HT1080 (cell line): ENCODE data around the gene PHACTR2. TPM values are rescaled to one million over a fixed set of nuclear protein-coding genes. Genes with fewer than 3 reads are reported as not detected.
"Not testable (repeated sequence)": the region's sequence is repeated elsewhere in the genome, so short reads cannot be mapped to it uniquely, and the experiment has no call there.

Experiments
- DNase-seq: peaks from one replicate; pipeline ENCODE4 v3.0.0-alpha.2; 2015; ENCODE audit warnings: low read depth
- polyA plus RNA-seq, 2 experiments: library from polyadenylated mRNA; depleted of rRNA; stranded (reverse); fragments of >200 nt; gene quantifications; 2 replicates each; pipeline ENCODE4 v1.2.3, GENCODE V29; 2015
- total RNA-seq: library from RNA; depleted of rRNA; stranded (reverse); fragments of >200 nt; shearing (Covaris generic); gene quantifications from 2 replicates; pipeline ENCODE4 v1.2.3, GENCODE V29; 2014; rRNA removed

PHACTR2 gene
- total RNA-seq = 32.2 and 38.5 TPM in 2 replicates
- 17.3 and 20.1 TPM in 2 replicates for polyA plus RNA-seq (2015; cell fraction: cytosol; rRNA removed)
- polyA plus RNA-seq (2015; cell fraction: nucleus; rRNA removed) = 11.1 and 14.6 TPM in 2 replicates

- peak; percentile 52 for DNase-seq
These were observed at the start of gene PHACTR2 for GRCh38 chr6:143677891-143678791. PHACTR2 (plus strand) TSS chr6:143677965; CDS start chr6:143678164, 199 bp downstream.

DNA sequence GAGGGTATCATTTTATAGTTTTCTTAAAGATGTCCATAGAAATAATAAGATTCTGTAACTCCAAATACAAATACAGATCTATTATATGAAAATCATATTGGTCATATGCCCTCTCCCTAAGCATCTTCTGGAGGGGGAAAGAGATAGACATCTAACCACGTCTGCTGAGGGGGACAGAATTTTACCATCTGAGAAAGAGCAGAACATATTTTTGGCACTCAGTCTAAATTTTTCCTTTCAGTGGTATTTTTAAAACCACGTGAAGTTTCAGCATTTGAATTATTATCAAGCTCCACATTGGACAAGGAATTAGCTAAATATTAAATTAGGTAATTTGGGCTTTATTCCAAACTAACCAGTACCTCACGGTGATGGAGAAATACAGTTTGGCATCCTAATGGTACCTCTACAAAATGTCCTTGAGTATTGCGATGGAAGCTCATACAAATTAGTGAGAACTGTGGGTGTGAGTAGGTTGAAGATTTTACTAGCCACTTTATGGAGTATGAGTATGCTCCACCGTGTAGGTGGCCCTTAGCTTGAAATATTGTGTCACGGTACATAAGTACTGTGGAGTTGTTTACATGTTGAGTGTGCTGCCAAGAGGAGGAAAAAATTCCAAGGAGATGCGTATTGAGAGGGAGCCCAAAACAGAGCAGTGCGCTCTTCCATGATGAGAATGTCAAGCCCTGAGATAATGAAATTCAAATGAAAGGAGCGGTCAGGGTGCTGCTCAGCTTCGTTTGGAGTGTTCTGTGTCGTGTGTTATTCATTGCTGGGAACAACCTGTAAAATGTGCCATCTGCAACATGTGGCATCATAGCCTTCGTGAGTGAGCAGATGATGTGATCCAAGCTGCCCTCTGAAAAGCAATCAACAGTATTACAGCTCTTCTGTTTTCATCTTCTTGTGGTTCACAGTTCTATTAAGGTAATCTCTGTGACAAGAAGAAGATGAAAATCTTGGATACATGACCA lies 48.4 kb upstream of the PHACTR2 start:
- no peak for DNase-seq

DNA sequence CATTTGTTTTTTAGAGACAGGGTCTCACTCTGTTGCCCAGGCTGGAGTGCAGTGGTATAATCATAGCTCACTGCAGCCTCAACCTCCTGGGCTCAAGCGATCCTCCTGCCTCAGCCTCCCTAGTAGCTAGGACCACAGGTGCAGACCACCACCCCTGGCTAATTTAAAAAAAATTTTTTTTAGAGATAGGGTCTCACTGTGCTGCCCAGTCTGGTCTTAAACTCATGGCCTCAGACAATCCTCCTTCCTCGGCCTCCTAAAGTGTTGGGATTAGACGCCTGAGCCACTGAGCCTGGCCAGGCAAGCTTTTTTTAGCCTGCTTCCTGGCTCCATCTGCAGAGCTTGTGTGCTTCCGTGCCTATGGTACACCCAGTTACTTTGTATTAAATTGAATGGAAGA lies 46.6 kb upstream of the PHACTR2 start:
- DNase-seq = not testable (repeated sequence)

- DNase-seq = no peak
These were observed 44.9 kb upstream of the PHACTR2 start for GRCh38 chr6:143632894-143633293.

- no peak for DNase-seq
These were observed 43.3 kb upstream of the PHACTR2 start for GRCh38 chr6:143634486-143634885.

DNA sequence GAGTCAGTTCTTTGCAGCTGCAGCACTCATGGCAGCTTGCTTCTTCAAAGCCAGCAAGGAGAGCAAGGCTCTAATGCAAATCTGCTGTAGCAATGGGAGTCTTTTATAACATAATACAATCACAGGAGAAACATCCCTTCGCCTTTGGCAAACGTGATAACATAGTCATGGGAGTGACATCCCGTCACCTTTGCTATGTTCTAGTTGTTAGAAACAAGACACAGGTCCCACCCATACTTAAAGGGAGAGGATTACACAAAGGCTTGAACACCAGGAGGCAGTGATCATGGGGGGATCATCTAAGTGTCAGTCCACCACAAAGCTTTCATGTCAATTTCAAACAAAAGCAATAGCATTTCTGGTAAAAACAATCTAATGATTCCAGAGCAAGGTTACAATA lies 40.1 kb upstream of the PHACTR2 start:
- DNase-seq = no peak

GRCh38 chr6:143642403-143642802 lies 35.4 kb upstream of the PHACTR2 start:
- no peak for DNase-seq

- no peak for DNase-seq
These were observed 30.6 kb upstream of the PHACTR2 start for GRCh38 chr6:143647191-143647590.

DNA sequence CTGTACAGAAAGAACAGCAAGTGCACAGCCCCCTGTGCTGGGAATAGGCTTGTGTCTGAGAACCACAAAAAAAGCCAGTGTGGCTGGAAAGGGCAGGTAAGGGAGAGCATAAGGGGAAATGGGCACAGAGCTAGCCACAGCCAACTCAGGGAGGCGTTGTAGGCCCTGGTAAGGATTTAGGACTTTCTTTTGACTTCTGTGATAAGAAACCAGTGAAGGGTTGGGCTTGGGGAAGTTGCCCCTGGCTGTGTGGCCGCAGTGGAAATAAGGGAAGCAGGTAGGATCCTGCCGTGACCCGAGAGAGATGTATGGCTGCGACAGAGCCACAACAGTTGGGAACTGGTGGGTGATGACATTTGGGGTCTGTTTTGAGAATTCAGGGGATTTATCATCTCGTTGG lies 30.0 kb upstream of the PHACTR2 start:
- no peak for DNase-seq

- not testable (repeated sequence) for DNase-seq
These were observed 28.4 kb upstream of the PHACTR2 start for GRCh38 chr6:143649319-143649718.

- DNase-seq = not testable (repeated sequence)
These were observed 26.4 kb upstream of the PHACTR2 start for GRCh38 chr6:143651328-143651727.

GRCh38 chr6:143652841-143653331 lies 24.9 kb upstream of the PHACTR2 start:
- no peak for DNase-seq

GRCh38 chr6:143655541-143655940 lies 22.2 kb upstream of the PHACTR2 start:
- no peak for DNase-seq

DNA sequence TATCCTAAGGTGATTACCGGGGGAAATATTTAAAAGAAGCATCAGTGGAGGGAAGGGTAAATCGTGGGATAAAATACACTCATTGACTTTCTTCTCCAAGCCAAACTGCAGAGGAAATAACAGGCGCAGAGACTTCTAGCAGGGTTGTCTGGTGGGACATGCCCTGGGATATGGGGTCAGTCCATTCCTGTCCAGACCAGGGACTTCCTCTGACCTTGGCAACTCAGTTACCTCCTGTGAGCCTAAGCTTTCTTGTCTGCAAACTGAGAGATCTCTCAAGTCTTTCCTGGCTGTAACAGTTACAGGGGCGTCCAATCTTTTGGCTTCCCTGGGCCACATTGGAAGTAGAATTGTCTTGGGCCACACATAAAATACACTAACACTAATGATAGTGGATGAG lies 21.7 kb upstream of the PHACTR2 start:
- DNase-seq = no peak

GRCh38 chr6:143657809-143658208 lies 20.0 kb upstream of the PHACTR2 start:
- DNase-seq = no peak

GRCh38 chr6:143660170-143660569 lies 17.6 kb upstream of the PHACTR2 start:
- DNase-seq = not testable (repeated sequence)

GRCh38 chr6:143664171-143664570 lies 13.6 kb upstream of the PHACTR2 start:
- DNase-seq = no peak

- not testable (repeated sequence) for DNase-seq
These were observed 11.8 kb upstream of the PHACTR2 start for GRCh38 chr6:143666007-143666406.

DNA sequence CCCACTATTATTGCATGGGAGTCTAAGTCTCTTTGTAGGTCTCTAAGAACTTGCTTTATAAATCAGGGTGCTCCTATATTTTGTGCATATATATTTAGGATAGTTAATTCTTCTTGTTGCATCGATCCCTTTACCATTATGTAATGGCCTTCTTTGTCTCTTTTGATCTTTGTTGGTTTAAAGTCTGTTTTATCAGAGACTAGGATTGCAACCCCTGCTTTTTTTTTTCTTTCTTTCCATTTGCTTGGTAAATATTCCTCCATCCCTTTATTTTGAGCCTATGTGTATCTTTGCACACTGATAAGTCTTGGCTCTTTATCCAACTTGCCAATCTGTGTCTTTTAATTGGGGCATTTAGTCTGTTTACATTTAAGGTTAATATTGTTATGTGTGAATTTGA lies 8.3 kb upstream of the PHACTR2 start:
- DNase-seq = not testable (repeated sequence)

DNA sequence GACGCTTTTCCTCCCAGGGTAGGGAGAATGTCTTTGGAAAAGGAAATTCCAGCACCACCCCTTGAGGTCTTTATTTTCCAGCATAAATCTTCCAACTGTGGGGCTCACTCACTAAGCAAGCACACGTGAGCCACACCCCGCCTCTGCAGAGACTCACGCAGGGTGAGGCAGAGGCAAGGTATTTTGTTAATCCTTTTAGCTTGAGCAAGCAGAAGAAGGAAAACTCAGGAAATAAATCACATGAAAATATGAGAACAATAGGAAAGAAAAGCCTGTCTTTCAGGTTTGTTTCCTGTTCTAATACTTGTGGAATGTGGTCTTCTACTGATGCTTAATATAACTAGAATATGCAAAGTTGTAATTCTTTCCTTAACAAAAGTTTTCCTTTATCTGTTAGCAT lies 4.1 kb upstream of the PHACTR2 start:
- DNase-seq = peak; percentile 94
